ENCODE data around the gene CLNK. TPM values are rescaled to one million over a fixed set of nuclear protein-coding genes. Genes with fewer than 3 reads are reported as not detected.

The CLNK gene
- total RNA-seq, 1 experiment from 2014 or later, result not detected

- RAD21 ChIA-PET (ENCODE audit: low non-redundant PET in 1 of 2, low total read pairs in 2 of 2, uncharacterized antibody in 2 of 2, unreplicated experiment in 2 of 2), result no interaction called here
- no peaks in the 10 kb centered on the region for H3K4me1 ChIP-seq (ENCODE audit: control insufficient read depth in 1 of 2, insufficient read depth in 2 of 2, low read length in 2 of 2)
- no peaks in the 10 kb centered on the region for H3K27me3 ChIP-seq (ENCODE audit: insufficient read depth, low read length)
- H3K4me2 ChIP-seq (ENCODE audit: low read length), result no peak overlapping the region
- CTCF ChIA-PET, result no interaction called here
- ATAC-seq, result no peak
- no peak for TF ChIP-seq YY1 (IDR thresholded peaks at IDR 0.05; ENCODE audit: extremely low read depth, insufficient replicate concordance, low read depth, low read length)
- TF ChIP-seq, protein P1, sequence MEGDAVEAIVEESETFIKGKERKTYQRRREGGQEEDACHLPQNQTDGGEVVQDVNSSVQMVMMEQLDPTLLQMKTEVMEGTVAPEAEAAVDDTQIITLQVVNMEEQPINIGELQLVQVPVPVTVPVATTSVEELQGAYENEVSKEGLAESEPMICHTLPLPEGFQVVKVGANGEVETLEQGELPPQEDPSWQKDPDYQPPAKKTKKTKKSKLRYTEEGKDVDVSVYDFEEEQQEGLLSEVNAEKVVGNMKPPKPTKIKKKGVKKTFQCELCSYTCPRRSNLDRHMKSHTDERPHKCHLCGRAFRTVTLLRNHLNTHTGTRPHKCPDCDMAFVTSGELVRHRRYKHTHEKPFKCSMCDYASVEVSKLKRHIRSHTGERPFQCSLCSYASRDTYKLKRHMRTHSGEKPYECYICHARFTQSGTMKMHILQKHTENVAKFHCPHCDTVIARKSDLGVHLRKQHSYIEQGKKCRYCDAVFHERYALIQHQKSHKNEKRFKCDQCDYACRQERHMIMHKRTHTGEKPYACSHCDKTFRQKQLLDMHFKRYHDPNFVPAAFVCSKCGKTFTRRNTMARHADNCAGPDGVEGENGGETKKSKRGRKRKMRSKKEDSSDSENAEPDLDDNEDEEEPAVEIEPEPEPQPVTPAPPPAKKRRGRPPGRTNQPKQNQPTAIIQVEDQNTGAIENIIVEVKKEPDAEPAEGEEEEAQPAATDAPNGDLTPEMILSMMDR (IDR thresholded peaks at IDR 0.05 in 2 of 3, conservative IDR thresholded peaks at IDR 0.05 in 1 of 3; ENCODE audit: borderline replicate concordance in 1 of 3, insufficient read depth in 1 of 3, low read depth in 2 of 3, low read length in 2 of 3), result no peak
- no peak for TF ChIP-seq SP1 (IDR thresholded peaks at IDR 0.05; ENCODE audit: low read depth)
- no peak for TF ChIP-seq FOSL1 (IDR thresholded peaks at IDR 0.05; ENCODE audit: low read depth)
- TF ChIP-seq CBX3 (IDR thresholded peaks at IDR 0.05; ENCODE audit: low read depth), result no peak
- TF ChIP-seq ELF1 (IDR thresholded peaks at IDR 0.05; ENCODE audit: borderline replicate concordance, low read depth), result no peak
- TF ChIP-seq CEBPB (IDR thresholded peaks at IDR 0.05; ENCODE audit: low read depth), result no peak
- TF ChIP-seq EZH2 (IDR thresholded peaks at IDR 0.05), result no peak
- TF ChIP-seq POLR2A (IDR thresholded peaks at IDR 0.05; ENCODE audit: borderline replicate concordance, extremely low read depth, insufficient read depth, insufficient read length), result no peak
- no peak overlapping the region for H3K27ac ChIP-seq (ENCODE audit: low read depth, low read length)
- POLR2A ChIA-PET, result no interaction called here
- no peaks in the 10 kb centered on the region for H3K9me2 ChIP-seq (ENCODE audit: insufficient read depth)
- DNase-seq (ENCODE audit: low read depth, low spot score), result no peak
- H3K36me3 ChIP-seq (ENCODE audit: control insufficient read depth in 1 of 2, insufficient read depth in 2 of 2, low read length in 2 of 2), result peaks cover 47 to 54% of the 10 kb centered on the region in 2 experiments; a peak in 3 of 4 replicates
- peaks cover 3% of the 10 kb centered on the region; the same call in 1 of the 2 replicates for H4K20me1 ChIP-seq (ENCODE audit: insufficient read depth)
- intact Hi-C loops (cut with micrococcal nuclease), result no loop called here
- no peak overlapping the region for H3K4me3 ChIP-seq (replicated peaks in 1 of 2; ENCODE audit: low read depth in 1 of 2, low read length in 2 of 2)
- no peaks in the 10 kb centered on the region for H3K9me3 ChIP-seq (ENCODE audit: control insufficient read depth in 1 of 2, insufficient read depth in 1 of 2, low read depth in 1 of 2, low read length in 2 of 2)
- peaks cover 32% of the 10 kb centered on the region for H3K79me2 ChIP-seq (ENCODE audit: insufficient read depth, low read length)
- no TSS peak for BruUV-seq (replicated peaks)
- no peak overlapping the region for H2AFZ ChIP-seq (ENCODE audit: low read depth, low read length, poor library complexity, severe bottlenecking)
- H3K9ac ChIP-seq (ENCODE audit: low read length), result no peak overlapping the region
Measured at GRCh38 chr4:10448991-10449390, 235.6 kb downstream of the CLNK start.

GRCh38 chr4:10442976-10443375 lies 241.6 kb downstream of the CLNK start:
- CTCF ChIA-PET, result no interaction called here
- Histone ChIP-seq H3K4me3 (replicated peaks in 1 of 2; ENCODE audit: low read depth in 1 of 2, low read length in 2 of 2) (no peak overlapping the region), H3K27ac (ENCODE audit: low read depth, low read length) (no peak overlapping the region), H3K79me2 (ENCODE audit: insufficient read depth, low read length) (no peaks in the 10 kb centered on the region; the same call in 1 of the 2 replicates), H3K4me2 (ENCODE audit: low read length) (no peak overlapping the region), H3K9me2 (ENCODE audit: insufficient read depth) (no peaks in the 10 kb centered on the region), H4K20me1 (ENCODE audit: insufficient read depth) (no peaks in the 10 kb centered on the region), H3K36me3 (ENCODE audit: control insufficient read depth in 1 of 2, insufficient read depth in 2 of 2, low read length in 2 of 2) (peaks cover 13 to 35% of the 10 kb centered on the region in 2 experiments; a peak in 2 of 4 replicates), H3K27me3 (ENCODE audit: insufficient read depth, low read length) (no peaks in the 10 kb centered on the region), H2AFZ (ENCODE audit: low read depth, low read length, poor library complexity, severe bottlenecking) (no peak overlapping the region), H3K9me3 (ENCODE audit: control insufficient read depth in 1 of 2, insufficient read depth in 1 of 2, low read depth in 1 of 2, low read length in 2 of 2) (no peaks in the 10 kb centered on the region), H3K4me1 (ENCODE audit: control insufficient read depth in 1 of 2, insufficient read depth in 2 of 2, low read length in 2 of 2) (no peaks in the 10 kb centered on the region), H3K9ac (ENCODE audit: low read length) (no peak overlapping the region)
- RAD21 ChIA-PET (ENCODE audit: low non-redundant PET in 1 of 2, low total read pairs in 2 of 2, uncharacterized antibody in 2 of 2, unreplicated experiment in 2 of 2), result no interaction called here
- BruUV-seq (replicated peaks), result no TSS peak
- no peak for TF ChIP-seq SIN3A (IDR thresholded peaks at IDR 0.05; ENCODE audit: low read depth)
- no peak for TF ChIP-seq ELF1 (IDR thresholded peaks at IDR 0.05; ENCODE audit: borderline replicate concordance, low read depth)
- TF ChIP-seq SRF (IDR thresholded peaks at IDR 0.05; ENCODE audit: low read depth), result no peak
- TF ChIP-seq CBX3 (IDR thresholded peaks at IDR 0.05; ENCODE audit: low read depth), result no peak
- TF ChIP-seq JUND (IDR thresholded peaks at IDR 0.05), result no peak
- TF ChIP-seq, protein P2, sequence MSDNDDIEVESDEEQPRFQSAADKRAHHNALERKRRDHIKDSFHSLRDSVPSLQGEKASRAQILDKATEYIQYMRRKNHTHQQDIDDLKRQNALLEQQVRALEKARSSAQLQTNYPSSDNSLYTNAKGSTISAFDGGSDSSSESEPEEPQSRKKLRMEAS (IDR thresholded peaks at IDR 0.05), result no peak
- POLR2A ChIA-PET, result no interaction called here
- intact Hi-C loops (cut with micrococcal nuclease), result no loop called here
- ATAC-seq (no peak), DNase-seq (ENCODE audit: low read depth, low spot score) (no peak)

Data from HCT116 (cell line).